ENCODE measurements around the gene ATP1A2.

Gene ATP1A2

DNA sequence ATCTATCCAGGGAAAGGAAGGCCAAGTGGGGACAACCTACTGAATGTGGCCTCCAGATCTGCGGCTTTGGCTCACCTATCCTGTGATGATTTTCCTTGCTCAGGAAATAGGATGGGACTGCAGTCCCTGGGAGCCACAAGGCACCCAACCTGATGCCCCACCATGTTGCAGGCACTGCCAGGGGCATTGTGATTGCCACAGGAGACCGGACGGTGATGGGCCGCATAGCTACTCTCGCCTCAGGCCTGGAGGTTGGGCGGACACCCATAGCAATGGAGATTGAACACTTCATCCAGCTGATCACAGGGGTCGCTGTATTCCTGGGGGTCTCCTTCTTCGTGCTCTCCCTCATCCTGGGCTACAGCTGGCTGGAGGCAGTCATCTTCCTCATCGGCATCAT lies 11.8 kb downstream of the ATP1A2 start:
- no peak for DNase-seq

DNA sequence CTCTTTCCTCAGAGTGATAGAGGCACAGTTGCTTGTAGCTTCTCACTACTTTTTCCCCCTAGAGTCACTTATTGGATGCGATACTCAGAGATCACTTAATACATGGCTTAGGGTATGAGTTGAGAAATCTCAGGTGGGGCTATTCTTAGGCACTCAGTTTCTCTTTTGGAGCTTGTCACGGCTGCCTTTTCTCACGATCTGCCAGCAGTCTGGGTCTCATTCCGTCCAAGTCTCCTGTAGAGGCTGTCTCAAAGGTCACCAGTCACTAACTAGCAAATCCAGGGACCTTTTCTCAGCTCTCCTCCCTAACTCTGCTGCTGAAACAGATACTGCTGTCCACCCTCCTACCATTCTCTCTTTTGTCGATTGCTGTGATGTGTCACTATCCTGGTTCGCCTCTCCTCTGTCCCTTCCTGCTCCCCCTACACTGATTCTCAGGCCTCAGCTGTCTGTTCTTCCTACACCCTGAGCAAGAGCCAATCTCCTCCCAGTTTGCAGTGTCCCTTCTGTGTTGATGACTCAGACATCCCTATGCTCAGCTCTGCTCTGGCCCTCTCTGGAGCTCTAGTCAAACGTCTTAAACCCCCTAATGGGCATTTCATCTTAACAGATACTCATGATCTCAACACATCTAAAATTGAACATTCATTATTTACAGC lies 12.4 kb downstream of the ATP1A2 start:
- no peak for DNase-seq

DNA sequence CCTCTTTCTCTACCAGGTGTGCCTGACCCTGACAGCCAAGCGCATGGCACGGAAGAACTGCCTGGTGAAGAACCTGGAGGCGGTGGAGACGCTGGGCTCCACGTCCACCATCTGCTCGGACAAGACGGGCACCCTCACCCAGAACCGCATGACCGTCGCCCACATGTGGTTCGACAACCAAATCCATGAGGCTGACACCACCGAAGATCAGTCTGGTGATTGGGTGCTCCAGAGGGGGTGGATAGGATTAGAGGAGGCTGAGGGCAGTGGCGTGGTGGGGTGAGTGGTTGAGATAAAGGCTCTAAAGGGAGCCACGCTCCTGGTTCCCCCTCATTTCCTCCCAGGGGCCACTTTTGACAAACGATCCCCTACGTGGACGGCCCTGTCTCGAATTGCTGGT lies 13.1 kb downstream of the ATP1A2 start:
- DNase-seq: no peak

DNA sequence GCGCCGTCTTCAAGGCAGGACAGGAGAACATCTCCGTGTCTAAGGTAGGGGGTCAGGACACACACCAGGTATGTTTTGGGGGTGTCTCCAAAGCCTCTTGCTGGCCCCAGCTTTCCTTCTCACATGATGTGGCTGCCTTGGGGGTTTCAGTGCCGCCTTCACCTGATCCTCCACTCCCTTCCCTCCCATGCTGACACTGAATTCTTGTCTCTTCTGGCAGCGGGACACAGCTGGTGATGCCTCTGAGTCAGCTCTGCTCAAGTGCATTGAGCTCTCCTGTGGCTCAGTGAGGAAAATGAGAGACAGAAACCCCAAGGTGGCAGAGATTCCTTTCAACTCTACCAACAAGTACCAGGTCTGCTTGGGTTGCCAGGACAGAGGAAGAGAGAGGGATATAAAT lies 13.5 kb downstream of the ATP1A2 start:
- DNase-seq: no peak

DNA sequence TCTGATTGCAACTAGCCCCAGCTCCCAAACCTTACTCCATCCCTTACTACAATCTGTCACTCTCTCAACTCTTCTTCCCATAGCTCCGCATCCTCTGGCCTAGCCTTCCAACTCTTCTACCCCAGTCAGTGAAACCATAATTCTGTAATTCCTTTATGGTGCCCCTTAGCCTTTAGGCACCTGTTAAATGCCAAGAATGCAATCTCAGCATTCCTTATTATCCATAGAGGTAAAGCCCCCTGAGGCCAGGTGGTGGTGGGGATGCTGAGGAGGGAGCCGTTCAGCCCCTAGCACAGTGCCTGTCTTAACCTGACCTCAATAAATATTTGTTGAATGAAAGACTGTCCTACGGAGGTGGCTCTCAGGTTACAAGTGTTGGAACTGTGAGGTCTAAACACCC lies 14.0 kb downstream of the ATP1A2 start:
- DNase-seq: no peak

DNA sequence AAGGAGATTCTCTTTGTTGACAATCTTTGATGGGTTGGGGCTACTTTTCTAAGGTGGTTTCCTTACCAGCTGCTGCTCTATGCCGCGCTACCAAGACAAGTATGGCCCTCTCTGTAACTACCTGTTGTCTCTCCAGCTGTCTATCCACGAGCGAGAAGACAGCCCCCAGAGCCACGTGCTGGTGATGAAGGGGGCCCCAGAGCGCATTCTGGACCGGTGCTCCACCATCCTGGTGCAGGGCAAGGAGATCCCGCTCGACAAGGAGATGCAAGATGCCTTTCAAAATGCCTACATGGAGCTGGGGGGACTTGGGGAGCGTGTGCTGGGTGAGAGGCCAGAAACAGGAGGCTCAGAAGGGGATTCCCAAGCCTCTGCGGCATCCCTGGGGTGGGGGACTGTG lies 14.4 kb downstream of the ATP1A2 start:
- no peak for DNase-seq

DNA sequence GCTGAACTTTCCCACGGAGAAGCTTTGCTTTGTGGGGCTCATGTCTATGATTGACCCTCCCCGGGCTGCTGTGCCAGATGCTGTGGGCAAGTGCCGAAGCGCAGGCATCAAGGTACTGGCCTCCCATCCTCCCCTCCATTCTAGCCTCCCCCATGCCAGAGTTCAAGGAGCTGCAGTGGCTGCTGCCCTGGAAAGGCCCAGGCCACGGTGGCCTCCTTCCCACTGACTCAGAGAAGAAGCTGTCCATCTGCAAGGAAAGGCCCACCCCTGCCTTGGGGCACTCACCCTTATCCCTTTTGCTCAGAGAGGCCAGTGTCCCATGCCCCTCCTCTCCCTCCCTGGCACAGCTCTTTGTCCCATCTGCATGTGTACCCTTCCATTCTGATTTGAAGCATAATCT lies 14.9 kb downstream of the ATP1A2 start:
- no peak for DNase-seq

DNA sequence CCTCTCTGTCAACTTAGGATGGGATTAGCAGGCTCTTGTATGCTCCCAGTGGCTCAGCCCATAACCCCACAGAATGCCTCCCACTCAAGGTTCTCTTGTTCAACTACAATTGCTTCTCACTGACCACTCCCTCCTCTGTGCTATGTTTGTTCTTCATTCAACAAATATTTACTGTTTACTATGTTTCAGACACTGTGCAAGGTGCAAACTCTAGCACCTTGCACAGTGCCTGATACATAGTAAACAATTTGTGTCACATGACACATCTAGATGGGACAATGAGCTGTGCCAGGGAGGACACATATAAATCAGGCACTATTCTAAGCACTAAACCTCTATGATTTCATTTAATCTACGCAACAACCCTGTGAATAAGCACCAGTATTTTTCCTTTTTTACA lies 15.4 kb downstream of the ATP1A2 start:
- no peak for DNase-seq

DNA sequence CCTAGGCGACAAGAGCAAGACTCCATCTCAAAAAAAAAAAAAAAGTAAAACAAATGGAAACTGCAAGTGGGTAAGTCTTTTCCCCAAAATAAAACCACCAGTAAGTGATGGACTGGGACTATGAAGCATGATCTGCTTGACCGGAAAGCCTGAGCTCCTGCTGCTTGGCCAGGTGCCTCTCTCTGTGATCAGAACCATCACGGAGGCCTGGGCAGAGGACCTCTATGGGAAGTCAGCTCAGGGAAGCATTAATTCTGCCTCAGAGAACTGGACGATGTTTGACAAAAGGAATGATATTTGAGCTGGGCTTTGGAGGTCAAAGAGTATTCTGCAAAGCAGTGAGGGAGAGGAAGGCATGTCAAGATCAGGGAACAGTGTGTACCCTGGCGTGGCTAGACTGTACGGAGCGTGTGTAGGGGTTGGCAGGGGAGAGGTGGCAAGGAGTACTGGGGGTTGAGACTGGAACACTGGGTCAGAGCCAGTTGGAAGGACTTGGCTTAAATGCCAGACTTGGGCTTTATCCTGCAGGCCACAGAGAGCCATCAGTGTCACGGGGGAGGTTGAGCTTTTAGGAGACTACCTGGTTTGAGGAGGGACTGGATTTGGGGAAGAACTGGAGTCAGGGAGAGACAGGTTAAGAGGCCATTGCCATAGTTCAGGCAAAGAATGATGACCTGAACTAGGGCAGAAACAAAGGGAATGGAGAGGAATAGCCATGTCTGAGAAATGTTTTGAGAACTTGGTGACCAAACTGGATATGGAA lies 16.4 kb downstream of the ATP1A2 start:
- no peak for DNase-seq

DNA sequence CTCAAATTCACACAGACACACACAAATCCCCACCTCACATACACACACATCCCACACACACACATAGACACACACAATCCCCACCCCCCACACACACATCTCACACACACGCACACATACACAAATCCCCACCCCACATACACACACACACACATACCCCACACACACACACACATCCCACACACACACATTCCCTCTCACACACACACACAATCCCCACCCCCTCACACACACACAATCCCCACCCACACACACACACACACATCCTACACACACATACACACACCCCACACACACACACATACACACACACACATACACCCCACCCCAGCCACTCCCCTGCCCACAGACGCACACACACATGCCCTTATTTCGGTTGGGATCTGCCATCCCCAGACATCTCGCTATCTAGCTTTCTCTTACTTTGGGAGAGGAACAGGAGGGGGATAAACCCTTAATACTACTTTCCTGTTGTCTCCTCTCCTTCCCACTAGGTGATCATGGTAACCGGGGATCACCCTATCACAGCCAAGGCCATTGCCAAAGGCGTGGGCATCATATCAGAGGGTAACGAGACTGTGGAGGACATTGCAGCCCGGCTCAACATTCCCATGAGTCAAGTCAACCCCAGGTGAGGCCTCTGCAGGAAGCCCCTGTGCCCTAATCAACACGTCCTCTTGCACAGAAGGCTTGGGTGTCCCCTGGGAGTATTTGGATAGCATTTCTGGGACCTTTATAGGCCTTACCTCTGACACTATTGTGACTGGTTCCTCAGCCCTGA lies 18.6 kb downstream of the ATP1A2 start:
- no peak for DNase-seq

DNA sequence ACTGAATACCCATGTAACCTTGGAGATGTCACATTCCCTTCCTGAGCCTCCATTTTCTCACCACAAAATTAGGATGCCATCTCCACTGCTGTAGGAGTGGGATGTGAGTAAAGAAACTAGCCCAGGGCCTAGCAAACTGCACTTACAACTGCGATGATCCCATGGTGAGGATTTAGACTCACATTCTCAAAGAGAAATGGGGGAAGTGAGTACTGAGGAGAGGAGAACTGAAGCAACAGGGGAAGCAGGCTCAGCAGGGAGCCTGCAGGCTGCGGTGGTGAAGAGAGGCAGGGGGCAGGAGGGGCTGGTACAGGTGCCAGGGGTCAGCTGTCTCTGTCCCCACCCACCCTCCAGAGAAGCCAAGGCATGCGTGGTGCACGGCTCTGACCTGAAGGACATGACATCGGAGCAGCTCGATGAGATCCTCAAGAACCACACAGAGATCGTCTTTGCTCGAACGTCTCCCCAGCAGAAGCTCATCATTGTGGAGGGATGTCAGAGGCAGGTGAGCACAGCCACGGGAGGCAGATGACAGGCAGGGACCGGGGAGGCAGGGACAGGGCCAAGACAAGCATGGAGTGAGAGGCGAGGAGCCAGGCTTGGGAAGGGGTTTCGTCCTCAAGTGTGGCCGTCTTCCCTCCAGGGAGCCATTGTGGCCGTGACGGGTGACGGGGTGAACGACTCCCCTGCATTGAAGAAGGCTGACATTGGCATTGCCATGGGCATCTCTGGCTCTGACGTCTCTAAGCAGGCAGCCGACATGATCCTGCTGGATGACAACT lies 19.4 kb downstream of the ATP1A2 start:
- DNase-seq: no peak

DNA sequence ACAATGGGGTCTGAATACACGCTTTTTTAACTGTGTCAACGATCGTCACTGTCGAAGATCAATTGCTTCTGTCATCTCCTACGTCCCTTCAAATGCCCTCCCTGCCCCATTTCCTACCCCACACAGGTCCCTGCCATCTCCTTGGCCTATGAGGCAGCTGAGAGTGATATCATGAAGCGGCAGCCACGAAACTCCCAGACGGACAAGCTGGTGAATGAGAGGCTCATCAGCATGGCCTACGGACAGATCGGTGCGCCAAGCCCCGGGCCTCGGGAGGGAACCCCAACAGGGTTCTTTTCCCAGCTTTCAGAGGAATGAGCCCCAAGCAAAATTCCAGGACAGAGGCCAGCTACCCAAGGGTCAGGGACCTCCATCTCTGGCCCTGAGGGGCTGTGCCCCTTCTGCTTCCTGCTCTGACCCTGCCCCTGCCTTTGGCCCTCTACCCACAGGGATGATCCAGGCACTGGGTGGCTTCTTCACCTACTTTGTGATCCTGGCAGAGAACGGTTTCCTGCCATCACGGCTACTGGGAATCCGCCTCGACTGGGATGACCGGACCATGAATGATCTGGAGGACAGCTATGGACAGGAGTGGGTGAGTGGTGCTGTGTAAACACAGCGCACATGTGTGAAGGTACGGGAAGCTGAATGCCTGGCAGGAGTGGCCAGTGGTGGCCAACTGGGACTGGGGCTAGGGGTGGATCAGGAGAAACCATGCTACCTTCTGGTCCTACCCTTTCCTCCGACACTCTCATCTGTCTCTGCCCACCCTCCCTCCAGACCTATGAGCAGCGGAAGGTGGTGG lies 20.8 kb downstream of the ATP1A2 start:
- no peak for DNase-seq

DNA sequence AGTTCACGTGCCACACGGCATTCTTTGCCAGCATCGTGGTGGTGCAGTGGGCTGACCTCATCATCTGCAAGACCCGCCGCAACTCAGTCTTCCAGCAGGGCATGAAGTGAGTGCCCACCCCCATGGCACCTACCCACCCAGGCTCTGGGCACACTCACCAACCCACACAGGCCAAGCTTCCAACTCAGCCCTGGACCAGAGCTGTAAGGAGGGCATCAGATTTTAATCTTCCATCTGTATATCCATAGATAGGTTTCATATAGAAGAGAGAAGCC lies 21.3 kb downstream of the ATP1A2 start:
- DNase-seq: no peak

DNA sequence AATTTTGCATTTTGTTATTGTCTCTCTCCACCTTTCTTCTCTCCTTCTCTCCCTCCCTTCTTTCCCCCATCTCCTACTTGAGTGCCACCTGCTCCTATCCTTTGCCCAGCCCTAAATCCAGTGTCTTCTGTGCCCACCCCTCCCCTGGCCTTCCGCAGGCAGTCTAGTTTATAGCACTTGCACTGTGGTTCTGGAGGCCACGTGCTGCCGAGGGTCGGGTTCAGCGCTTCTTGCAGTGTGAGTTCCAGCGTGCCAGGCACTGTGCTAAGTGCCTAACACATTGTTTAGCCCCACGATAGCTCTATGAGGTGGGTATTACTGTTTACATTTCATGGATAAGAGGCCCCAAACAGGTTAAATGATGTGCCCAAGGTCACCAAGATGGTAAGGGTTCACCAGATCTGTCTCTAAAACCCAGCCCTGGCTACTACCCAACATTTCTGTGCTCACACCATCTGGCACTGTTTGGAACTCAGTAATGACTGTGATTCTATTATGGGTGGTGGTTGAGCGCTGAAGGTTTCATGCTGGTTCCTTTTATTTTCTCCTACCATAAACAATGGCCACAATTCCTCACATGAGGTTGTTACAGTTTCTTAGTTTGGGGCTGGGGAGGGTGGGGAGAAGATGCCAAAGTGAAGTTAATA lies 21.8 kb downstream of the ATP1A2 start:
- DNase-seq: no peak

DNA sequence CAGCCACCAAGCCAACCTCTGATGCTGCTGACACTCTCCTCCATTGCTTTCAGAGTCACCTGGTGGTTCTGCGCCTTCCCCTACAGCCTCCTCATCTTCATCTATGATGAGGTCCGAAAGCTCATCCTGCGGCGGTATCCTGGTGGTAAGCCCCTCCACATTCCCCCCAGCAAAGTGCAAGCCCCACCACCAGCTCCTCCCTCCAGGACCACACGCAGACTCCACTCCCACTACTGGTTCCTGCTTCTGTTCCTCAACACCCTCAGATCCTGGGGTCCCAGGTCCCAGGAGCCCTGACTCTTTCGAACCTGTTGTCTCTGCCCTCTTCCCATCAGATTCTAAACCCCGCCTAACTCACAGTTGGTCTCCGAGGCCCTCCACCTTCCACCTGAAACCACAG lies 24.3 kb downstream of the ATP1A2 start:
- DNase-seq: no peak

DNA sequence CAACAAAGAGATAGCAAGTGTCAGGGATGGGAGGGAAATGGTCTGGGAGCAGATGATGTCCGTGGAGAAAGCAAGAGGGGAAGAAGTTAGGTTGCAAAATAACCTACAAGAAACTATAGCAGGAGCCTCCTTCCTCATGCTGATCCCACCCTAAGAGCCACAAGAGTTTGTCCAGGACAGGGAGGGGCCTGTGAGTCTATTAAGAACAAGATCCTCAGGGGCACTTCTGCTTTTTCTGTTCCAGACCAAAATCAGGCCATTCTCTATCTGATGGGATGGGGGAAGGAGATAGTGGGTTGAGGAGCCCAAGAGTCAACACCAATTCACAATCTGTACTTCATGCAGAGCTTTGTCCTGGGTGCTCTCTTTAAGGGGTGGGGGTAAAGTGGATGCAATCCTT lies 28.1 kb downstream of the ATP1A2 start:
- no peak for DNase-seq

DNA sequence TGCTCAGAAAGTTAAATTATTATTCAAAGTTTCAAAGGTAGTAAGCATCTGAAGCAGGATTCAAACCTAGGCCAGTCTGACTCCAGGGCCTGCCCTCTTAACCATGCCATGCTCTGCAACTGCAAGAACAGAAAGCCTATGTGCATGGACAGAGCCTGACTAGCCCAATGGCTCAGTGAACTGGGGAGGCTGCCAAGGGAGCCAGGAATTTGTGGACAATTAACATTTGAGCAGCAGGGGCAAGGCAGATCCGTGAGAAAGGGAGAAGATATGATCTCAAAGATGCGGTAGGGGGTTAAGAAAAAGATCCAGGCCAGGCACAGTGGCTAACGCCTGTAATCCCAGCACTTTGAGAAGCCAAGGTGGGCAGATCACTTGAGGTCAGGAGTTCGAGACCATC lies 29.4 kb downstream of the ATP1A2 start:
- no peak for DNase-seq

DNA sequence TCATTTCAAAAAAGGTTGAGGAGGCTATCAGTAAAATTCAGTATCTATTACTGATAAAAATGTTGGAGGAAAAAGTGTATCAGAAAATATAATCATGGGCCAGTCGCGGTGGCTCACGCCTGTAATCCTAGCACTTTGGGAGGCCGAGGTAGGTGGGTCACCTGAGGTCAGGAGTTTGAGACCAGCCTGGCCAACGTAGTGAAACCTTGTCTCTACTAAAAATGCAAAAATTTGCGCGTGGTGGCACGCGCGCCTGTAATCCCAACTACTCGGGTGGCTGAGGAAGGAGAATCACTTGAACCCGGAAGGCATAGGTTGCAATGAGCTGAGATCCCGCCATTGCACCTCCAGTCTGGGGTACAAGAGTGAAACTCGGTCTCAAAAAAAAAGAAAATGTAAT lies 30.5 kb downstream of the ATP1A2 start:
- no peak for DNase-seq

DNA sequence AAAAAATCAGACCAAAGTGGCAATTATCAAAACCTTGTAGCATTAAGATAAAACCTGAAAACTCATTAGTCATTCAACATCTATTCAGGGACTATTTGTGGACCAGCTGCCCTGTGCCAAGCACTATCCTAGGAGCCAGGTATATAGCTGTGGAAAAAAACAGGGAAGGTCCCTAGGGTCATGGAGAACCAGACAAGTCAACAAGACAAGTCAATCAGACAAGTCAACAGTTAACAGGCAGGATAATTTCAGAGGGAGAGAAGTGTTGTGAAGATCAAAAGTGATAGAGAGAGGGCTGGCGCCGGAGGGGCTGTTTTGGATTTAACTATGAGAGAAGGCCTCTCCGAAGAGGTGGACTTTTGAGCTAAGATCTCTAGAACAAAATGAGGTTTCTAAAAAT lies 32.6 kb downstream of the ATP1A2 start:
- no peak for DNase-seq

DNA sequence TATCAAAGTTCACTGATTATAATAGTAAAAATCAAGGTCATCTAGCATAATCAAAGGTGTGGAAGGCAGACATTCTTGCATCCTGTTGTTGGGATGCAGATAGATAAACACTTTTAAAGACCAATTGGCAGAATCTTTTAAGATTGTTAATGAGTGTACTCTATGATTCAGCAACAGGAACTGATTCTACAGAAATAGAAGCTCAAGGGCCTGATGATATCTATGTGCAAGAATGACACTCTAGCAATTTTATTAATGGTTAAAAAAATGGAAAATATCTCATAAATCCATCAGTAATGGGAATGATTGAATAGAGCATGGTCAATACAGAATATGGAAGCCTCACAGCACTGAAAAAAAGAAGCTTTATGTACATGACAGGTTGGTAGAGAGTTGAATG lies 33.7 kb downstream of the ATP1A2 start:
- DNase-seq: no peak

DNA sequence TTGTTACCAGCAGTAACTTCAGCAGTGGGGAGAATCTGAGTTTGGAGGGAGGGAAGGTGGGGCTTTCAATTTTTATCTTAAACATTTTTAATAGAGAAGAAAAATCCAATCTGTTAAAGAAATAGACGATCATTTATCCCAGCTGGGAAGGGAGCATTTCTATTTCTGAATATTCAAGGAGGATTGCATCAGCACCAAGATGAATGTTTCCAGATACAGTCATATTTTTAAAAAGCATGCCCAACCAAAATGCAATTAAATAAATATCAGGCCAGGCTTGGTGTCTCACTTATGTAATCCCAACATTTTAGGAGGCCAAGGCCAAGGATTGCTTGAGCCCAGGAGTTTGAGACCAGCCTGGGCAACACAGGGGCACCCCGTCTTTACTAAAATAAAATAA lies 34.2 kb downstream of the ATP1A2 start:
- no peak for DNase-seq

DNA sequence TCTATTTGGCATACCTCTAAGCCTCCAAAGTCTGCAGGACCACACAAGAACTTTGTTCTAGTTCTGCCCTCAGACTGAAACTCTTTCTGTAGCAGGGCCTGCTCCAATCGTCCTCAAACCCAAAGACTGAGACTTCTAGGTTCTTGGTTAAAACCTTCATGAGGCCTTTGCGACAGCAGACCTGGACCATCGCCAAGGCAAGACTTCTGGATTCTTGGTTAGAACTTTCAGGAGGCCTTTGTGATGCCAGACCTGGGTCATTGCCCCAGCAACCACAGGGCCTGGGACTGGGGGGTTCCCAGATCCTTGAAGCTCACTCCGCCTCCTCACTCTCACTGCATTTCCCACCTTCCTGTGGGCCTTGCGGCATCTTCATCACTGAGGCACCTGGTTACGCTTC lies 35.7 kb downstream of the ATP1A2 start, which contains the start of gene ATP1A4:
Gene ATP1A4, plus strand, starts transcription at position 301 of the 400 bp plus-strand sequence. CDS start 438 bp downstream, outside the sequence.
- no peak for DNase-seq
